ENCODE results near the gene SYT3.

The SYT3 gene

DNA sequence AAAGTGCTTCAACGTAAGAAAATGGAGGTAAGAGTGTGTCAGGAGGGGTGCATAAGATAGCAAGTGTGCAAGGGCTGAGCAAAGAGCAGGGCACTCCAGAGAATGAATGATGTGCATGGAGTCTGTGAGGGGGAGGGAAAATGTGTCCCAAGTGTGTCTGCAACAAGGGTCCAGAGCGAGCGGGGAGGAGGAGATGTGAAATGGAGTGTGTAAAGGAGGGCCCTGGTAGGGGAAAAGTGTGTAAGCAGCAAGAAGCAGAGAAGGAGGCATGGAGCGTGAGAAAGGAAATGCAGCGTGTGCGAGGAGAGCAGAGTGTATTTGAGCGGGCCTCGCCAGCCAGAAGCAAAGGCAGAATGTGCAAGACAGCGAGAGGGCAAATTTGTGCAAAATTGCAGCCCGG lies 21.3 kb upstream of the SYT3 start:
- no peak for DNase-seq

- DNase-seq: no peak
These were observed 20.3 kb upstream of the SYT3 start for GRCh38 chr19:50660088-50660366.

- no peak for DNase-seq
These were observed 19.8 kb upstream of the SYT3 start for GRCh38 chr19:50659318-50660087.

GRCh38 chr19:50658441-50659317 lies 19.0 kb upstream of the SYT3 start:
- DNase-seq: no peak

GRCh38 chr19:50657712-50658440 lies 18.2 kb upstream of the SYT3 start:
- no peak for DNase-seq

- DNase-seq: no peak
These were observed 17.6 kb upstream of the SYT3 start for GRCh38 chr19:50657222-50657669.

- no peak for DNase-seq
These were observed 15.2 kb upstream of the SYT3 start for GRCh38 chr19:50654882-50655281.

- no peak for DNase-seq
These were observed 13.0 kb upstream of the SYT3 start for GRCh38 chr19:50652722-50653121.

DNA sequence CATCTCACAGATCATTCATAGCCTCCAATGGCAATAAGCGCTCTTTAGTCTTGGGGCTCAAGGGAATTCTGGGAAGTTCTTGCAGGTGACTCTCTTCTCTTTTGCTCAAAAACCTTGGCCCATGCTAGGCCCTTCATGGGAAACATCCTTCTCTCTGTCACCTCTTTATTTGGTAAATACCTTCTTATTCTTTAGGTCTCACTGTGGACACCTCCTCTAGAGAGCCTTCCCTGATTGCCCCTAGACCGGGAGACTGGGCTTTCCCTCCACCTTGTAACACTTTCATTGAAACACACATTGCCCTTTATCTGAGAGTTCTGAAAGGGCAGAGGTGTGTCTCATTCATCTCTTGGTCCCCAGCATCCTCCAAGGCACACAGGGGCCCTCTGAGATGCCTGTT lies 11.5 kb upstream of the SYT3 start:
- no peak for DNase-seq

DNA sequence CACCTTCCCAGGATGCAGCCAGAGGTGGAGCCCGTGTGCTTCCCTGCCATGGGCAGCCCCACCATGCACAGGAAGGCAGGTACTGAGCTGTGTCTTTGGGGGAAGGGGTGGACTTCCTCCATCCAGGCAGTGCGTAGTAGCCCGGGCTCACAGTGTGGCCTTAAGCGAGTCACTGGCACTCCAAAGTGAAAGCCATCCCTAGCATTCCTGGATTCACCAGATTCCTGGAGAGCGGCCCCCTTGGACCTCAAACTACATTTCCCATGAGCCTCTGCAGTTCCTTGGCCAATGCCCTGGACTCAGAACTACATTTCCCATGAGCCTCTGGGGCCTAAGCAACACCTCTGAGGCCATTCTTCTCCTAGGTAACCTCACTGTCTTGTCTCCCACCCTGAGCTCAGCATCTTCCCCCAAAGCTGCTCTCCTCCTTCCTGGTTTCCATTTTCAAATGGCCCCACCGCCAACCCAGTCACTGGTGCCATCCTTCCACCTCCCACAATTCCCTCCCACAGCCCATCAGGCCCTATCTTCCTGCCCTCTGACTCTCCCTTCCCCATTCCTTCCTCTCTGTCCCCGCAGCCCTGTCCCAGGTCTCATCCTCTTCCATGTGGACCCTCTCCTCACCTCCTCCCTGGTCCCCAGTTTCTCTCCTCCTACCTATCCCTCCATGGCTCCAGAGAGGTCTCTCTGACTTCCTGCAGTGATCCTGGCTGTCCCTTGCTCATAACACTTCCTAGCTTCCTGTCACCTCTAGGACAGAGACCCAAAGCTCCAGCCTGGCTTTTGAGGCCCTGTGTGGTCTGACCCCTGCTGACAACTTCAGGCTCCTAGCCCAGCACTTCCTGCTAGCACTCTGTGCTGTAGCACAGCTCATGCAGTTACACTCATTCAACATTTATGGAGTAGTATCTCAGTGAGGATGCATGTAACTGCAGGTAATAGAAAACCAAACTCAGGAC lies 10.0 kb upstream of the SYT3 start, which contains the start of gene C19orf81:
Gene C19orf81 (plus strand): TSS at position 13 of the 959 bp plus-strand sequence. CDS start 0 bp downstream, at position 13.
- DNase-seq: no peak

DNA sequence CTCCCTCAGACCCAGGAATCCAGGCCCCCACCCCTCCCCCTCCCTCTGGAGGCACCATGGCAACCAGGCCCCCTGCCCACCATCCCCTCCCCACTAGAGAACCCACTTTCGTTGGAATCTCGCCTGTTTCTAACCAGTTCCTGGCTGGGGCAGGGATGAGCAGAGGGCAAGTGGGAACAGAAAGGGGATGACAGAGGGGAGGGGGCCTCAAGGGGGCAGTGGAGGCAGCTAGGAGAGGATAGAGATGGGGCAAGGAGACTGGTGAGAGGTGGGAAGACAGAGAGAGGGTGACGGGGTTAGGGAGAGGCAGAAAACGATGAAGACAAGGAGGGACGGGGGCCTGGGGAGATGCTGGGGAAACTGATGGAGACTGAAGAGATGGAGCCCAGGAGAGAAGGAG lies 9.0 kb upstream of the SYT3 start:
- DNase-seq: no peak

DNA sequence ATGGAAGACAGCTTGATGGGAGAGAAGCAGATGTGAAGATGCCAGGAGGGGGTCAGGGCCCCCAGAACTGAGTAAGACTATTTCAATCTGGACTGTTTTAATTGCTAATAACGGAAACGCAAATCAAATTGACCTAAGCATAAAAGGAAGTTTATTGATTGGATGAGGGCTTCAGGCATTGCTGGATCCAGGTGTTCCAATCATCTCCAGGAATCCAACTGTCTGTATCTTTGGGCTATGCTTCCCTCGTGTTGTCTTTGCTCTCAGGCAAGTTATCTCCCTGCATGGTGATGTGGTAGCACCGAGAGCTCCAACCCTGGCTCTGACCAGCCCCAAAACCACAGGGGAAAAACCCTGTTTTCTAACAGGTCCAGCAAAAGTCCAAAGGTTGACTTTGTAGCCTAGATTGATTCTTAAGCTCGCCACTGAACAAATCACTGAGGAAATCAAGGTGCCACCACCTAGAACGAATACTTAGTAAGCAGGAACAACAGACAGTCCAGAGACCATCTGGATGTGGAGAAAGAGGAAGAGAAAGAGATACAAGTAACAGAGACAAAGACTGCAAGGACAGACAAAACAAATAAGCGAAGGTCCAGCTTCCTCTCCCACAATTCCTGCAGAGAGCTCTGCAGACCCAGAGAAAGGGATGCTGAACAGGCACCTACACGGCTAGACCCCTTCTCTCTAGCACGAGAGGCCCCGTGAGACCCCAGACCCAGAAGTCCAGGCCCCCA lies 8.4 kb upstream of the SYT3 start:
- DNase-seq: no peak

DNA sequence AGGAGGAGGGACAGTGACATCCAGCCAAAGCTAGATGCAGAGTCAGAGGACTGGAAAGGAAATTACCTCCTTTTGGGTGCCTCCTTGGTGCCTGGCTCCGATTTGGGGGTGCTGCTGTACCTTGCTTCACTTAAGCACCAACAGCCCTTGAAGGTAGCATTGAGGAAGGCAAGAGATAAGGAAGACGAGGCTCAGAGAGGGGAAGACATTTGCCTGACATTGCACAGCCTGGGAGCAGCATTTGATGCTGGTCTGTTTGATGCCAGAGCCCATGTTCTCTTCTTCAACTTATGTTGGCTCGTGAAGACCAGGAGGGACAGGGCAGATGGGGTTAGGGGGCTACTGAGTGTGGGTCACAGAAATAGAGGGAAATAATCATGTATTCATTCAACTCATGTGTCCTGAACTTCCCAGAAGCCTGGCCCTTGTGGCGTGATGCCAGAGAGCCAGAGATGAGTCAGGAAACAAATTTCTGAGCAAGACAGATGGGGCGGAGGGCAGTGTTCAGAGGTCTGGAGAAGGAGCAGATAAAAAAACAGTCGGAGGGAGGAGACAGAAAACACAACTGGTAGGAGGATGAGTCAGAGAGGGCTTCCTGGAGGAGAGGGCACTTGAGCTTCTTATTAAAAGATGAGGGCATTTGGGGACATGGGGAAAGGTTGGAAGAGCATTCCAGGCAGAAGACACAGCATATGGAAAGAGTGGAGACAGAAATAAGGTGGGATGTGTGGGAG lies 6.6 kb upstream of the SYT3 start:
- no peak for DNase-seq

GRCh38 chr19:50645107-50645506 lies 5.4 kb upstream of the SYT3 start:
- no peak for DNase-seq

- no peak for DNase-seq
These were observed 4.7 kb upstream of the SYT3 start for GRCh38 chr19:50644315-50644915.

DNA sequence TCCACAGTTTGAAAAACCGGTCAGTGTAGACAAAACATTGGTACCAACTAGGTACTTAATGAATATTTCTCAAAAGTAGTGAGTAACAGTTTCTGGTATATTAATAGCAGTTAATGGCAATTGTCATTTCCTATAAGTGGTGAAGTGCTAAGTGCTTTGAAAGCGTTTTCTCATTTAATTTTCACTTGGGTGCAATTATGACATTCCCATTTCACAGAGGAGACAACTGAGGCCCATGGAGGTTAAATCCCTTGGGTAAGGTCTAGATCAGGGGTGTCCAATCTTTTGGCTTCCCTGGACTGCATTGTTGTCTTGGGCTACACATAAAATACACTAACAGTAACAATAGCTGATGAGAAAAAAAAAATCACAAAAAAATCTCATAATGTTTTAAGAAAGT lies 687 bp upstream of the SYT3 start:
- no peak for DNase-seq

GRCh38 chr19:50638600-50638999 lies 1.1 kb downstream of the SYT3 start:
- no peak for DNase-seq

DNA sequence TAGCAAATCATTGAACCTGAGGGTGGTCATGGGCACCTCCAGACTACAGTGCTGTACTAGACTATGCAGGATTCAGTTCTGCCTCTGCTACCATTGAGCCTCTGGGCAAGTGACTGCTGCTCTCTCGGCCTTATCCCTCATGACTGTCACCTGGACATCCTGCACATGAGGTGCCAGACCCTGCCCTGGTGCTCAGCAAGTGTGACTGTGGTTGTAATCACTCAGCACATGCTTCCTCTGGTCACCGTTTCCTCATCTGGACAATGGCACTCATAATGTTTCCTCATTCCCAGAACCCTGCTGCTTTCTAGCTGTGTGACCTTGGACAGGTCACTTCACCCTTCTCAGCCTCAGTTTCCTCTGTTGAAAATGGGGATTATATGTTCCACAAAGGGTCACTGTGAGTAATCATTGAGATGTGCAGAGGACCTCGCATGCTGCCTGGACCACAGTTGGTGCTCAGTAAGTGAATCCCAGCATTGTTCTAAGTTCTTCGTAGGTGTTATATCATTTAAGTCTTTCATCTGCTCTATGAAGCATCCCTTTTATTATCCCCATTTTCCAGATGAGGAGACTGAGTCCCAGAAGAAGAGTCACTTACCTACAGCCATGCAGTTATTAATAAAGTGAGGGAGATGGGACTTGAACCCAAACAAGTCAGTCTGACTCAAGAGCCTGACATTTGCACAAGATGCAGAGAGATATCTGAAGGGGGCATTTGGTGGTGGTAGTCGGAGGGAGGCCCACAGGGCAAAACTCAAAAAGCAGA lies 3.2 kb downstream of the SYT3 start:
- DNase-seq: no peak

DNA sequence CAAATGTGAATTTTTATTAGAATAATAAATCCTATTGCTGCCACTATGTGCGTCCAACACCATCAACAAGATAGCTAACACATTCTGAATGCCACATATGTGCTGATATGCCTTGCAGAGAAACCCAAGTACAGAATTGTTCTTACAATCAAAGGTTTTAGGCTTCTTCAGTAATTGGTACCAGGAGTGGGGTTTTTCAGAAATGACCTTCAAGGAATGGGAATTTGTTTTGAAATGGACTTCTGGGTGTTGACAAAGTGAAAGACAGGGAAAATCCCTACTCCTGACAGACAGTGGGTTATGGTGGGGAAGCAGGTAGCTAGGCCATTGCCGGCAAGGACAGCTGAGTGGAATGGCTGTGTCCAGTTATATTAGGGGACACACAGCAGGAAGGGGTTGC lies 5.7 kb downstream of the SYT3 start:
- DNase-seq: no peak

- no peak for DNase-seq
These were observed 6.3 kb downstream of the SYT3 start for GRCh38 chr19:50633359-50633758.
